ENCODE measurements around the gene PRDM13.

DNA sequence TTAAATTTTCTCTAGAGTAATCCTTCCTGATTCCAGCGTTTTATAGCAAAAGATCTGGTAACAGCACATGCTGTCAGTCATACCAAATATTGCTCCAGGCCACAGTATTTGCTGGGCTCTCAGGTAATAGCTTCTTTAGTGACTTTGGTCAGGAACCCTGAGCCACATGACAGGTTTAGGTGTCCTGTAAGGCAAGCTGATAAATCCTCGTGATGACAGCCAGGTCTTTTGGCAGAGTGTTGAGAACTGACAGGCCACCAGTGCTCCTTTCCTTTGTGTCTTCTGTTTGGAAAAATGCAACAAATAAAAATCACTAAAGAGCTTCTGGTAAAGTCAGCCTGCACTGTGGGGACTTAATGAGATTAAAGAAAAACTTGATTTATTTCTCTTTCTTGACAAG, 34.6 kb downstream of the PRDM13 start:
- TF ChIP-seq EZH2 (IDR thresholded peaks at IDR 0.05) (no peak), POLR2AphosphoS5 (IDR thresholded peaks at IDR 0.05; ENCODE audit: borderline replicate concordance, low read depth, low read length) (no peak)

Measured in SK-N-MC (cell line).